GM21447 (cell line): Measurements from ENCODE around the gene ZMYND12.

Experiments used
- ATAC-seq: cut with Tn5 transposase; IDR thresholded peaks from one replicate; pipeline ENCODE4 v1.9.1; 2021; ENCODE audit not compliant: unreplicated experiment

ZMYND12 gene

GRCh38 chr1:42442662-42443061 is 13.2 kb downstream of the ZMYND12 start:
- no peak for ATAC-seq

- ATAC-seq: no peak
Observed at GRCh38 chr1:42439940-42440339, 15.9 kb downstream of the ZMYND12 start.

GRCh38 chr1:42434340-42434739 is 21.5 kb downstream of the ZMYND12 start:
- ATAC-seq: no peak

- ATAC-seq: no peak
Observed at GRCh38 chr1:42433369-42433768, 22.5 kb downstream of the ZMYND12 start.

GRCh38 chr1:42432714-42433113 is 23.1 kb downstream of the ZMYND12 start:
- ATAC-seq: no peak

- ATAC-seq: no peak
Observed at GRCh38 chr1:42431514-42431913, 24.3 kb downstream of the ZMYND12 start.

GRCh38 chr1:42430286-42431135 is 25.3 kb downstream of the ZMYND12 start:
- ATAC-seq: no peak

- ATAC-seq: no peak
Observed at GRCh38 chr1:42429603-42430002, 26.2 kb downstream of the ZMYND12 start.

- no peak for ATAC-seq
Observed at GRCh38 chr1:42427240-42427639, 28.6 kb downstream of the ZMYND12 start.

GRCh38 chr1:42424201-42424600 is 31.6 kb downstream of the ZMYND12 start:
- ATAC-seq: no peak

- ATAC-seq: no peak
Observed at GRCh38 chr1:42423681-42424080, 32.1 kb downstream of the ZMYND12 start.

GRCh38 chr1:42422737-42423136 is 33.1 kb downstream of the ZMYND12 start:
- no peak for ATAC-seq

GRCh38 chr1:42420911-42421585 is 34.8 kb downstream of the ZMYND12 start:
- ATAC-seq: no peak

GRCh38 chr1:42420121-42420520 is 35.7 kb downstream of the ZMYND12 start:
- ATAC-seq: no peak

- ATAC-seq: no peak
Observed at GRCh38 chr1:42419126-42419821, 36.5 kb downstream of the ZMYND12 start.

- no peak for ATAC-seq
Observed at GRCh38 chr1:42418516-42418915, 37.3 kb downstream of the ZMYND12 start.

GRCh38 chr1:42417166-42417565 is 38.7 kb downstream of the ZMYND12 start:
- no peak for ATAC-seq

GRCh38 chr1:42414551-42415496 is 41.0 kb downstream of the ZMYND12 start:
- no peak for ATAC-seq

- no peak for ATAC-seq
Observed at GRCh38 chr1:42403880-42404400, 51.9 kb downstream of the ZMYND12 start.

- no peak for ATAC-seq
Observed at GRCh38 chr1:42399315-42400100, 56.3 kb downstream of the ZMYND12 start.
